ENCODE measurements around the gene DPEP1.

GRCh38 chr16:89656435-89657121, 43.1 kb downstream of the DPEP1 start:
- TF ChIP-seq CTCF (IDR thresholded peaks at IDR 0.05) (no peak), POLR2A (IDR thresholded peaks at IDR 0.05) (no peak), POLR2AphosphoS5 (IDR thresholded peaks at IDR 0.05) (no peak)

Measured in transverse colon (tissue), 4 donors.